DMS 273 (cell line): Measurements from ENCODE around the gene CDIP1.

Experiments used
- DNase-seq: peaks from one replicate; lab custom pipeline; 2025; ENCODE audit not compliant: unreplicated experiment; lab: John Stamatoyannopoulos, UW

The CDIP1 gene

GRCh38 chr16:4494746-4495490 lies 43.7 kb downstream of the CDIP1 start:
- DNase-seq: no peak

GRCh38 chr16:4491898-4492297 lies 46.7 kb downstream of the CDIP1 start:
- no peak for DNase-seq

GRCh38 chr16:4489030-4489429 lies 49.5 kb downstream of the CDIP1 start:
- DNase-seq: no peak

- no peak for DNase-seq
Observed at GRCh38 chr16:4488499-4488967, 50.0 kb downstream of the CDIP1 start.

GRCh38 chr16:4487955-4488498 lies 50.5 kb downstream of the CDIP1 start:
- no peak for DNase-seq

- no peak for DNase-seq
Observed at GRCh38 chr16:4486126-4486893, 52.3 kb downstream of the CDIP1 start.

DNA sequence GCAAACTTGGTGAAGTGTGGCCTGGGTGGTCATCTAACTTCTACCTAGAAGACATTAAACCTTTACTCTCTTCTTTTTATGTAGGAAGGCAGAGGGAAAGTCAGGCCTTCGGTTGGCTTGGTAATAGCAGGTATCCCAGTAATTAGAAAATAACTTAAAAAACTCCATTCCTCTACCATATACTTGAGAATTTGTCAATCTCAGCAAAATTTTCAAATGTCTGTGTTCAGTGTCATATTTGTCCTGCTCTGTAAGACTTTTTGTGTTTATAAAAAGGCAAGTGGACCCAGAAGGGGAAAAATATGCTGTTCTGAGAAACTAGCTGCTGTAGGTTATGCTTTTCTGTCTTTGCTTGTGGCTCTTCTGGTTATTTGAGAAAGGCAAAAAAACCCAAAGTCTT lies 56.6 kb downstream of the CDIP1 start:
- DNase-seq: no peak

DNA sequence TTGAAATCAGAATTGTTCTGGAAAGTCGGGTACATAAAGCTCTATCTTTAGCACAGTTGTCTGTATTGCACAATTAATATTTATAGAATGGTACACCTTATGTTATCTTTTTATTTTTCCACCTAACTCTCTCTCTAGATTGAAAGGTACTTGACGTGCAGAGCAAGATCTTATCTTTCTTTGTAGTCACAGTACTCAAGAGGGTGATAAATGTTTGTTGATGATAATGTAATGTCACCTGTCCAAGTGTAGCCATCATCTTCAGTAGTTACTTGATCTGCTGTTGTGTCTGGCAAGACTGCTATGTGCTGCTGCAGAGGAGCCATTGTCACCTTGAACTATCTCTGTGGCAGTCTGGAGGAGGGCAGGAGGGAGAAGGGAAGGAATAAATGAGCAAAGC lies 57.0 kb downstream of the CDIP1 start:
- no peak for DNase-seq

DNA sequence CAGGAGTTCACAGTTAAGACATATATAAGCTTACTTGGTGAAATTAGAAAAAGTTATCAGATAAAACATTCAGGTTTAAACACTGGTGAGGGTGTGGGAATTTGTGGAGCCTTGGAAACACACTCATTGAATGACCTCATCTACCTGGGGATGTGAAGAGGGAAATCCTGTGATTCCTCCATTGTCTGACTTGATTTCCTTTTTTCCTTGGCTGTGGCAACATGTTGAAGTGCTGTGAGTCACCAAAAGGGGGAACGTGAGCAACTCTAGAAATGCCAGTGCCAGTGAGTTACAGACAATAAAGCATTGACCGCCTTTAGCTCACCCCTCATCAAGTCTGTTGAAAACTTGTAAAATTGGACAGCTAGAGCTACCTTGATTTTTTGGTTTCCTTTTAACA lies 60.6 kb downstream of the CDIP1 start:
- peak; percentile 53 for DNase-seq

DNA sequence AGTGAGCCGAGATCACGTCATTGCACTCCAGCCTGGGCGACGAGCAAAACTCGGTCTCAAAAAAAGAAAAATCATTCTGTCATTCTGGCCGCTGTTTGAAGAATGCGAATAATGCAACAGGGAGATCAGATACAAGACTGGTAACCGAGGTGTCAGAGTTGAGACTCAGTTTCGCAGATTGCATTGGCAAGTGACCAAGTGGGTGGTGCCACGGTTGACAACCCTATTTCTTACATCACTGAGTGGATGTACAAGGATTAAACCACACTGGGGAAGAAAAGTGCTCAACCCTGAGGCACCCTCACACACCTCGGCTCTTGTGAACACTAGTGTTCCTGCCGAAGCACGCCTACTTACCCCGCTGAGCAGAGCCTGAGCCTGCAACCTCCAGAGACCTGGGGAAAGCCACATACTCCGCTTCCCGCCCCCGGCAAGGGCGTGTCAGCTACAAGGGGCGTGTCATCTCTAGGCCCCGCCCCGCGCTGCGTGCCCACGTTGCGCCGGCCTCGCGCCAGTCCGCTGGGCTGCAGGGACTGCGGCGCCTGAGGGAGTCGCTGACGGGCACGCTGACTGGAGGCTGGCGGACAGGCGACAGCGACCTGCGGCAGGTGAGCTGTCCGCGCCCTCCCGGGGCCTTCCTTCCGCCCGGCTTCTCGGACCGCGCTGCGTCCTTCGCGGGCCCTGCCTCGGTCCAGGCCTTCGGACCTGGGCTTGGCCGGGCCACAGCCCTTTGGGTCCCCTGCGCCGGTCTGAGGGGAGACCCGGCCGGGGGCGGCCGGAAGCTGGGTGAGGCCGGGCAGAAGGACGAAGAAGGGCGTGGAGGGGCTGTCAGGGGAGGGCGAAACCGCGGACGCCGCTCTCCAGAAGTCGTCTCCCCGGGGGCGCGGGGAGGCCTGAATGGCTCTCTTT lies 62.4 kb downstream of the CDIP1 start, which contains the start of gene HMOX2:
HMOX2 (plus strand) TSS at position 519 of the 909 bp plus-strand sequence. CDS start 29,127 bp downstream, outside the sequence.
- peak; percentile 97 for DNase-seq

DNA sequence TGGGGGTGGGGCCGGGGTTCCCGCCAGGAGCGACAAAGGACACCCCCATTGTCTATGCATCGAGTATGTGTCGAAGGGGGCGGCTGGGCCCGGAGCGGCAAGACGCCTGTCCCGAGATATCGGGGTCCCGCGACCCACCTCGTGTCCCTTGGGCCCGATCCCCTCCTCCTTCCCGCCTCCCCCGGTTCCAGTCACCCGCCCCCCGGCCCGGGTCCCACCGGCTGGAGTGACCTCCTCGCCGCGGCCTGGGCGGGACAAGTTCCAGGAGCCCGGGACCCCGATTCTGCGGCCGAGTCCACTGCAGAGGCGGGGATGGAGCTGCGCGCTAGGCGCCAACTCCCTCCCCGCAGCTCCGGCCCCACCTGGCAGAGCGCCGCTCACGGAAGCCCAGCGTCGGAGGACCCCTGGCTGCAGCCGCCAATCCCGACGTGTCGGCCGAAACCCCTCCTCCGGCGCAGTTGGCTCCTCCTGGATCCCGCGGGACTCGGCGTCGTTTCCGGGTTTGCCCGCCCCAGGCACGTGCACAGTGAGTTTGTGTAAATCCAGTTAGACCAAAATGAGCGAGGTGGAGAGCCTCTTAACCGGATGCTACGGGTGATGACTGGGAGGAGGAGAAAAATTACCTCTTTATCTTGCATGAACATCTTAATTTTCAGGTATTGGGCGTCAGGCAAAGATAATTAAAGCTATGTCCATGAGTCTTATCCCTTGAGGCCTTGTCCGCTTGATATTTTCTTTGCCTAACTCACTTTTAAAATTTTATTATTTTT lies 64.2 kb downstream of the CDIP1 start, which contains the start of gene NMRAL1:
NMRAL1 (minus strand) TSS at position 434 of the 770 bp plus-strand sequence. CDS start 493 bp downstream, outside the sequence.
- peak; percentile 98 for DNase-seq

- no peak for DNase-seq
Observed at GRCh38 chr16:4472880-4473279, 65.7 kb downstream of the CDIP1 start.

DNA sequence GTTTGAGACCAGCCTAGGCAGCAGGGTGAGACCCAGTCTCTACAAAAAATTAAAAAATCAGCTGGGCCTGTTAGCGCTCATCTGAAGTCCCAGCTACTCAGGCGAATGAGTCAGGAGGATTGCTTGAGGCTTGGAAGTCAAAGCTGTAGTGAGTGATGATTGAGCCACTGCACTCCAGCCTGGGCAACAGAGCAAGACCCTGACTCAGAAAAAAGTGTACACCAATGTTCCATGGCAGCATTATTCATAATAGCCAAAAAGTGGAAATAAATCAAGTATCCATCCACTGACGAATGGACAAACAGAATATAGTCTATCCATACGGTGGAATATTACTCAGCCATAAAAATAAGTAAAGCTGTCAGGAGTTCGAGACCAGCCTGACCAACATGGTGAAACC lies 66.7 kb downstream of the CDIP1 start:
- DNase-seq: no peak

DNA sequence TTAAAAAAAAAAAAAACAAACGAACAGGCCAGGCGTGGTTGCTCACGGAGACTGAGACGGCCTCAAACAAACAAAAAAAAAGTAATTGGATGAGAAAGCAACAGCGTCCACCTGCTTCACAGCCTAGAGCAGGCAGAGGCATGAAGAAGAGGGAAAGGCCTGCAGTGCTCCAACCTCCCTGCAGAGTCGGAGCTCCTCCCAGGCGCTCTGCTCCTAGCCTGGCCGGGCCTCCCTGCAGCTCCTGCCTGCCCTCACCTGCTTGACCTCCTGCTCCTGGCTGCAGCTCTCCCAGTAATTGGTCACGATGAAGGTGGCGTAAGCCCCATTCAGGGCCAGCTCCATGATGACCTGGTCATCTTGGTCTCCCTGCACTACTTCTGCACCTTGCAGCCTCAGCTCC lies 69.6 kb downstream of the CDIP1 start:
- DNase-seq: no peak

- DNase-seq: no peak
Observed at GRCh38 chr16:4467916-4468315, 70.7 kb downstream of the CDIP1 start.

- no peak for DNase-seq
Observed at GRCh38 chr16:4465977-4466779, 72.4 kb downstream of the CDIP1 start.

DNA sequence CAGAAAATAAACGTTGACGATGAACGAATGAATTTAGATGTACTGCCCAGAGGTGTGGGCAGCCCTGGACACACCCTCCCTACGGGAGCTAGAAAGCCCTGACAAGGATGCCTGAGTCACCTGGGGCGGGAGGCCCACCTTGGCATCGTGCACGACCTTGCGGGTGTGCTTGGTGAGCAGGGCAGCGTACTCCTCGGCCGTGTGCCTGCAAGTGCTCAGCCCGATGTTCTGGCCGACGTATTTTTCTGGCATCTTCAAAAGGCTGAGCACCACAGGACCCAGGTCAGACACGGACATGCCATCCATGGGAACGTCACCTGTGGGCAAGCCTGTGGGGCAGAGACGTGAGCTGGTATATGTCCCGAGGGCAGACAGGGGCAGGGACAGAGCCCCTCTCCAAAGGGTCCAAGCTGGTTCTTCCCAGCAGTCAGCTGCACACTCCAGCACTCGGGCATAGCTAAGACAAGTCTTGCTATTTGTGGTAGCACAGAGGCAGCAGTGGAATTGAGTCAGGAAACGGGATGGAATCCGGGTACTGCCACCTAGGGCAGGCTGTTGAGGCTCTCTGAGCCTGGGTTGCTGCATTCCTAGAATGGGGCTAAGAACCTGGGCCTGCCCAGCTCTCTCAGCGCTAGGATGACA lies 74.9 kb downstream of the CDIP1 start:
- no peak for DNase-seq

DNA sequence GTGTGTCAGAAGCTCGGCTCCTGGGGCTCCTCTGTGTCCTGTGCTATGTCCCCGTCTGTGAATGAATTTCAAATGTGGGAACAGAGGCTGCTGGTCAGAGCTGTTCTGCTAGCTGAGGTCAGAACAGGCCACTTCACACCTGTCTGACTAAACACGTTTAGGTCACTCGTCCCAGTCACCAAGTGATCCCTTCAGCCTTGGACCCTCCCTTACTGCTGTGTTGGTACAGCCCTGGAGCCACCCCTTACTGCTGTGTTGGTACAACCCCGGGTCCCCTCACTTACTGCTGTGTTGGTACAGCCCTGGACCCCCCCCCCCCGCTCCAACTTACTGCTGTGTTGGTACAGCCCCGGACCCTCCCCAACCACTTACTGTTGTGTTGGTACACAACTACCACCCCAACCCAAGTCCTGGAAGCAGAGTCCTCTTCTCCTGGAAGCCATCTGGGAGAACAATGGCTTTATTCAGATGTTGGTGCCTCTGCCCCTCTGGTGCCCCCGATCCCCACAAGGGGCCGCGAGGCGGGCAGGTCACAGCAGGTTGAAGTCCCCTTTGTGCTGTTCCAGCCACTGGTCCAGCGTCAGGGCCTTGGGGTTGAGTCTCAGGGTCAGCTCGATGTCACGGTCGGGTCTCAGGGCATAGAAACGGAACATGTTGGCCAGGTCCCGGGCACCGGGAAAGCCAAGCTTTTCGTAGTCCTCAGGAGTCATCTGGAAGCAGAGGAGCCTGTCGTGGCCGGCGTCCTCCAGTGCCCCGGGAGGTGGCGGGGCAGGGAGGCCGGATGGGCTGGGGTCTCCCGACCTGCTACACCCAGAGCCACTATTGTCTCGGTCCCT lies 77.1 kb downstream of the CDIP1 start:
- peak; percentile 74 for DNase-seq
